HL-60 (cell line): Measurements from ENCODE around the gene VPS13D.

Source experiments
- DNase-seq, 2 experiments: peaks; one replicate each; pipeline ENCODE4 v3.0.0-alpha.2; 2010 to 2020; ENCODE audit warnings: low read depth in 1 of 2, low spot score in 1 of 2
- H3K27ac ChIP-seq: fragments of 250-450 bp; sonication (Bioruptor Pico); replicated peaks from 2 replicates; pipeline ENCODE4 v1.5.1; 2020; ENCODE audit warnings: mild to moderate bottlenecking, moderate library complexity
- H3K27me3 ChIP-seq: fragments of 250-450 bp; sonication (Bioruptor Pico); 2 replicates; pipeline ENCODE4 v1.5.1; 2021; ENCODE audit warnings: mild to moderate bottlenecking, moderate library complexity; ENCODE audit not compliant: insufficient read depth, poor library complexity, severe bottlenecking
- H3K4me3 ChIP-seq: replicated peaks from 2 replicates; pipeline ENCODE4 v1.5.1; 2011; ENCODE audit warnings: mild to moderate bottlenecking, control low read depth, low read length; ENCODE audit not compliant: insufficient read depth
- CTCF ChIP-seq: IDR thresholded peaks from one replicate; pipeline ENCODE4 v1.5.1; 2011; ENCODE audit warnings: low read length, control low read depth, inconsistent platforms; ENCODE audit not compliant: insufficient read depth
- GABPA ChIP-seq: IDR thresholded peaks from 2 replicates; pipeline ENCODE4 v1.6.1; 2012; ENCODE audit warnings: low read depth
- POLR2AphosphoS5 ChIP-seq: IDR thresholded peaks from 2 replicates; pipeline ENCODE4 v1.6.1; 2012; ENCODE audit warnings: low read depth
- REST ChIP-seq: IDR thresholded peaks from 2 replicates; pipeline ENCODE4 v1.6.1; 2012; ENCODE audit warnings: low read depth; ENCODE audit not compliant: insufficient replicate concordance
- SPI1 ChIP-seq: IDR thresholded peaks from 2 replicates; pipeline ENCODE4 v1.6.1; 2012; ENCODE audit warnings: low read depth, mild to moderate bottlenecking, borderline replicate concordance

Gene VPS13D

GRCh38 chr1:12442217-12442616 is 212.4 kb downstream of the VPS13D start:
- Histone ChIP-seq H3K27ac (no peak overlapping the region), H3K4me3 (no peak overlapping the region), H3K27me3 (no peaks in the 10 kb centered on the region)
- TF ChIP-seq REST (no peak), SPI1 (no peak), CTCF (no peak), GABPA (no peak), POLR2AphosphoS5 (no peak)
- no peak for DNase-seq

GRCh38 chr1:12443151-12443550 is 213.3 kb downstream of the VPS13D start:
- Histone ChIP-seq H3K27ac (no peak overlapping the region), H3K27me3 (no peaks in the 10 kb centered on the region), H3K4me3 (no peak overlapping the region)
- no peak for DNase-seq
- no peak for TF ChIP-seq GABPA
- no peak for TF ChIP-seq REST
- no peak for TF ChIP-seq CTCF
- no peak for TF ChIP-seq POLR2AphosphoS5
- TF ChIP-seq SPI1 = no peak

- Histone ChIP-seq H3K27ac (no peak overlapping the region), H3K4me3 (no peak overlapping the region), H3K27me3 (no peaks in the 10 kb centered on the region)
- TF ChIP-seq CTCF = no peak
- no peak for TF ChIP-seq REST
- no peak for TF ChIP-seq GABPA
- TF ChIP-seq SPI1 = no peak
- no peak for TF ChIP-seq POLR2AphosphoS5
- DNase-seq = no peak
Measured at GRCh38 chr1:12444329-12444841, 214.6 kb downstream of the VPS13D start.
